Activated naive CD8-positive, alpha-beta T cell treated with anti-CD3 and anti-CD28 coated beads, Interleukin-2, amount 50 U/mL, for 24 hours (primary cell): ENCODE measurements around the gene WWOX.

Experiments
- ATAC-seq: fragments of 150-1000 bp; cut with Tn5 transposase; one replicate; pipeline ENCODE4 v1.10.0; 2021
- DNase-seq: peaks from one replicate; pipeline ENCODE4 v3.0.0; 2021
- H3K27ac Mint-ChIP-seq: one replicate; pipeline ENCODE4 v1.8.0; 2021; ENCODE audit warnings: mild to moderate bottlenecking, mixed read lengths
- H3K27me3 Mint-ChIP-seq: one replicate; pipeline ENCODE4 v1.8.0; 2021; ENCODE audit warnings: mixed read lengths
- H3K36me3 Mint-ChIP-seq: one replicate; pipeline ENCODE4 v1.8.0; 2021; ENCODE audit warnings: low read depth, mixed read lengths
- H3K4me1 Mint-ChIP-seq: one replicate; pipeline ENCODE4 v1.8.0; 2021; ENCODE audit warnings: mixed read lengths
- H3K4me3 Mint-ChIP-seq: one replicate; pipeline ENCODE4 v1.8.0; 2021; ENCODE audit warnings: mild to moderate bottlenecking, moderate library complexity, mixed read lengths
- H3K9me3 Mint-ChIP-seq: one replicate; pipeline ENCODE4 v1.8.0; 2021; ENCODE audit warnings: mixed read lengths

WWOX gene

GRCh38 chr16:78571434-78571833 lies 472.0 kb downstream of the WWOX start:
- Mint-ChIP-seq H3K9me3 (no peaks in the 10 kb centered on the region), H3K36me3 (no peaks in the 10 kb centered on the region), H3K4me3 (no peak overlapping the region), H3K27me3 (no peaks in the 10 kb centered on the region), H3K27ac (no peak overlapping the region), H3K4me1 (peaks cover 11% of the 10 kb centered on the region)
- ATAC-seq (no peak), DNase-seq (no peak)

GRCh38 chr16:78571898-78572358 lies 472.5 kb downstream of the WWOX start:
- Mint-ChIP-seq H3K4me1 (peaks cover 10% of the 10 kb centered on the region), H3K27me3 (no peaks in the 10 kb centered on the region), H3K4me3 (no peak overlapping the region), H3K27ac (no peak overlapping the region), H3K9me3 (no peaks in the 10 kb centered on the region), H3K36me3 (no peaks in the 10 kb centered on the region)
- ATAC-seq (no peak), DNase-seq (no peak)

GRCh38 chr16:78574571-78574970 lies 475.1 kb downstream of the WWOX start:
- no peak overlapping the region for H3K4me3 Mint-ChIP-seq
- no peak overlapping the region for H3K27ac Mint-ChIP-seq
- no peaks in the 10 kb centered on the region for H3K36me3 Mint-ChIP-seq
- H3K4me1 Mint-ChIP-seq: peaks cover 13% of the 10 kb centered on the region
- no peak for ATAC-seq
- no peaks in the 10 kb centered on the region for H3K27me3 Mint-ChIP-seq
- peaks cover 4% of the 10 kb centered on the region for H3K9me3 Mint-ChIP-seq
- DNase-seq: no peak

GRCh38 chr16:78576941-78577340 lies 477.5 kb downstream of the WWOX start:
- Mint-ChIP-seq H3K4me3 (no peak overlapping the region), H3K9me3 (peaks cover 4% of the 10 kb centered on the region), H3K27ac (no peak overlapping the region), H3K36me3 (no peaks in the 10 kb centered on the region), H3K27me3 (no peaks in the 10 kb centered on the region), H3K4me1 (peaks cover 7% of the 10 kb centered on the region)
- DNase-seq (no peak), ATAC-seq (peak; percentile 80)

GRCh38 chr16:78577630-78578029 lies 478.2 kb downstream of the WWOX start:
- peaks cover 4% of the 10 kb centered on the region for H3K9me3 Mint-ChIP-seq
- ATAC-seq: no peak
- no peak for DNase-seq
- H3K4me3 Mint-ChIP-seq: no peak overlapping the region
- no peak overlapping the region for H3K27ac Mint-ChIP-seq
- H3K27me3 Mint-ChIP-seq: no peaks in the 10 kb centered on the region
- peaks cover 7% of the 10 kb centered on the region for H3K4me1 Mint-ChIP-seq
- no peaks in the 10 kb centered on the region for H3K36me3 Mint-ChIP-seq

GRCh38 chr16:78579020-78579419 lies 479.6 kb downstream of the WWOX start:
- Mint-ChIP-seq H3K27ac (no peak overlapping the region), H3K4me1 (peaks cover 7% of the 10 kb centered on the region), H3K36me3 (no peaks in the 10 kb centered on the region), H3K4me3 (no peak overlapping the region), H3K9me3 (peaks cover 4% of the 10 kb centered on the region), H3K27me3 (no peaks in the 10 kb centered on the region)
- DNase-seq: no peak
- no peak for ATAC-seq

- H3K36me3 Mint-ChIP-seq: no peaks in the 10 kb centered on the region
- no peaks in the 10 kb centered on the region for H3K4me1 Mint-ChIP-seq
- H3K9me3 Mint-ChIP-seq: peaks cover 4% of the 10 kb centered on the region
- ATAC-seq (no peak), DNase-seq (no peak)
- no peak overlapping the region for H3K27ac Mint-ChIP-seq
- no peak overlapping the region for H3K4me3 Mint-ChIP-seq
- no peaks in the 10 kb centered on the region for H3K27me3 Mint-ChIP-seq
These were observed 484.0 kb downstream of the WWOX start for GRCh38 chr16:78583441-78583840.

- no peaks in the 10 kb centered on the region for H3K4me1 Mint-ChIP-seq
- no peak overlapping the region for H3K27ac Mint-ChIP-seq
- H3K36me3 Mint-ChIP-seq: no peaks in the 10 kb centered on the region
- DNase-seq (no peak), ATAC-seq (no peak)
- H3K27me3 Mint-ChIP-seq: no peaks in the 10 kb centered on the region
- no peak overlapping the region for H3K4me3 Mint-ChIP-seq
- H3K9me3 Mint-ChIP-seq: no peaks in the 10 kb centered on the region
These were observed 484.9 kb downstream of the WWOX start for GRCh38 chr16:78584213-78584860.

- H3K36me3 Mint-ChIP-seq: no peaks in the 10 kb centered on the region
- no peaks in the 10 kb centered on the region for H3K27me3 Mint-ChIP-seq
- H3K4me3 Mint-ChIP-seq: no peak overlapping the region
- DNase-seq (no peak), ATAC-seq (no peak)
- no peak overlapping the region for H3K27ac Mint-ChIP-seq
- H3K9me3 Mint-ChIP-seq: no peaks in the 10 kb centered on the region
- no peaks in the 10 kb centered on the region for H3K4me1 Mint-ChIP-seq
These were observed 485.5 kb downstream of the WWOX start for GRCh38 chr16:78584991-78585390.

- Mint-ChIP-seq H3K4me1 (no peaks in the 10 kb centered on the region), H3K27ac (no peak overlapping the region), H3K9me3 (no peaks in the 10 kb centered on the region), H3K4me3 (no peak overlapping the region), H3K36me3 (no peaks in the 10 kb centered on the region), H3K27me3 (no peaks in the 10 kb centered on the region)
- DNase-seq: no peak
- ATAC-seq: no peak
These were observed 489.9 kb downstream of the WWOX start for GRCh38 chr16:78589331-78589730.

GRCh38 chr16:78591682-78592103 lies 492.2 kb downstream of the WWOX start:
- Mint-ChIP-seq H3K4me1 (no peaks in the 10 kb centered on the region), H3K27me3 (no peaks in the 10 kb centered on the region), H3K4me3 (no peak overlapping the region), H3K27ac (no peak overlapping the region), H3K9me3 (no peaks in the 10 kb centered on the region), H3K36me3 (no peaks in the 10 kb centered on the region)
- DNase-seq (no peak), ATAC-seq (no peak)

GRCh38 chr16:78592111-78592510 lies 492.7 kb downstream of the WWOX start:
- DNase-seq: no peak
- Mint-ChIP-seq H3K36me3 (no peaks in the 10 kb centered on the region), H3K4me3 (no peak overlapping the region), H3K27ac (no peak overlapping the region), H3K4me1 (no peaks in the 10 kb centered on the region), H3K9me3 (no peaks in the 10 kb centered on the region), H3K27me3 (no peaks in the 10 kb centered on the region)
- ATAC-seq: no peak

GRCh38 chr16:78593352-78593751 lies 493.9 kb downstream of the WWOX start:
- Mint-ChIP-seq H3K27ac (no peak overlapping the region), H3K4me3 (no peak overlapping the region), H3K4me1 (no peaks in the 10 kb centered on the region), H3K36me3 (no peaks in the 10 kb centered on the region), H3K9me3 (no peaks in the 10 kb centered on the region), H3K27me3 (no peaks in the 10 kb centered on the region)
- DNase-seq (no peak), ATAC-seq (no peak)

GRCh38 chr16:78594191-78594590 lies 494.7 kb downstream of the WWOX start:
- no peaks in the 10 kb centered on the region for H3K9me3 Mint-ChIP-seq
- no peak overlapping the region for H3K4me3 Mint-ChIP-seq
- no peak overlapping the region for H3K27ac Mint-ChIP-seq
- no peaks in the 10 kb centered on the region for H3K4me1 Mint-ChIP-seq
- no peak for DNase-seq
- H3K36me3 Mint-ChIP-seq: no peaks in the 10 kb centered on the region
- no peak for ATAC-seq
- H3K27me3 Mint-ChIP-seq: no peaks in the 10 kb centered on the region

GRCh38 chr16:78596348-78596995 lies 497.0 kb downstream of the WWOX start:
- Mint-ChIP-seq H3K36me3 (no peaks in the 10 kb centered on the region), H3K27me3 (no peaks in the 10 kb centered on the region), H3K4me1 (no peaks in the 10 kb centered on the region), H3K4me3 (no peak overlapping the region), H3K9me3 (no peaks in the 10 kb centered on the region), H3K27ac (no peak overlapping the region)
- DNase-seq (no peak), ATAC-seq (no peak)
